Measurements from ENCODE around the gene MOK. TPM values are rescaled to one million over a fixed set of nuclear protein-coding genes. Genes with fewer than 3 reads are reported as not detected.

MOK gene
- total RNA-seq, 4 donors from 2014 or later, result 38.6 to 57.7 (median 45.2) TPM

GRCh38 chr14:102272392-102272791 lies 32.6 kb downstream of the MOK start:
- H3K36me3 ChIP-seq, result no peaks in the 10 kb centered on the region
- DNase-seq, result no peak
- no peaks in the 10 kb centered on the region for H3K27me3 ChIP-seq
- WGBS, 2 donors, result 96 to 98% methylated on average over 5 of the region's 5 CpGs
- H3K4me3 ChIP-seq (replicated peaks in 1 of 3), result no peak overlapping the region
- TF ChIP-seq, protein P1, sequence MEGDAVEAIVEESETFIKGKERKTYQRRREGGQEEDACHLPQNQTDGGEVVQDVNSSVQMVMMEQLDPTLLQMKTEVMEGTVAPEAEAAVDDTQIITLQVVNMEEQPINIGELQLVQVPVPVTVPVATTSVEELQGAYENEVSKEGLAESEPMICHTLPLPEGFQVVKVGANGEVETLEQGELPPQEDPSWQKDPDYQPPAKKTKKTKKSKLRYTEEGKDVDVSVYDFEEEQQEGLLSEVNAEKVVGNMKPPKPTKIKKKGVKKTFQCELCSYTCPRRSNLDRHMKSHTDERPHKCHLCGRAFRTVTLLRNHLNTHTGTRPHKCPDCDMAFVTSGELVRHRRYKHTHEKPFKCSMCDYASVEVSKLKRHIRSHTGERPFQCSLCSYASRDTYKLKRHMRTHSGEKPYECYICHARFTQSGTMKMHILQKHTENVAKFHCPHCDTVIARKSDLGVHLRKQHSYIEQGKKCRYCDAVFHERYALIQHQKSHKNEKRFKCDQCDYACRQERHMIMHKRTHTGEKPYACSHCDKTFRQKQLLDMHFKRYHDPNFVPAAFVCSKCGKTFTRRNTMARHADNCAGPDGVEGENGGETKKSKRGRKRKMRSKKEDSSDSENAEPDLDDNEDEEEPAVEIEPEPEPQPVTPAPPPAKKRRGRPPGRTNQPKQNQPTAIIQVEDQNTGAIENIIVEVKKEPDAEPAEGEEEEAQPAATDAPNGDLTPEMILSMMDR (IDR thresholded peaks at IDR 0.05), result no peak
- TF ChIP-seq POLR2A (IDR thresholded peaks at IDR 0.05), result no peak
- no peaks in the 10 kb centered on the region for H3K9me3 ChIP-seq
- H3K27ac ChIP-seq, result no peak overlapping the region
- no peaks in the 10 kb centered on the region for H3K4me1 ChIP-seq
- intact Hi-C loops (cut with DNase I), result no loop called here

DNA sequence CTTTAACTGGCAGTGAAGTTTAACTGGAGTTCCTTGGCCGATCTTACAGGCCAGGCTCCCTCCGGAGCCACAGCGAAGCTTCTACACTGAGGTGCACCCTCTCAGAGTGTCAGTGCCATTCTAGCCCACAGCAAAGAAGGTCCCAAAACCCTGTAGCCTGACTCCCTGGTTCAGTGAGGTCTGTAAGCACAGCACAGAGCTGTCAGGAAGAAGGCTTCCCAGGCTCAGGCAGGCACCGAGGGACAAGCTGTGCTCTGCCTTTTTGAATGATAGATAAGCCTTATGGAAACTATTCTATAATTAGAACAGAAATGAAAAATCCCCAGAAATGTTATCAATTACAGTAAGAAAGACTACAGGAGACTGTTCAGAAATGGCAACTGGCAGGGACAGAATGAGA lies 40.2 kb downstream of the MOK start:
- no peak overlapping the region for H3K4me3 ChIP-seq (replicated peaks in 1 of 3)
- intact Hi-C loops (cut with DNase I), result no loop called here

GRCh38 chr14:102264355-102264754 lies 40.6 kb downstream of the MOK start:
- Histone ChIP-seq H3K4me3 (replicated peaks in 1 of 3) (no peak overlapping the region), H3K27ac (no peak overlapping the region)
- WGBS, 2 donors, result 72 to 88% methylated on average over 8 of the region's 8 CpGs

More for the DNA sequence above, 40.2 kb downstream of the MOK start:
- Histone ChIP-seq H3K36me3 (no peaks in the 10 kb centered on the region), H3K27me3 (no peaks in the 10 kb centered on the region), H3K27ac (no peak overlapping the region), H3K9me3 (no peaks in the 10 kb centered on the region), H3K4me1 (no peaks in the 10 kb centered on the region)
- no peak for DNase-seq
- 80 to 84% methylated on average over 4 of the region's 4 CpGs for WGBS, 2 donors
- no peak for TF ChIP-seq POLR2A (IDR thresholded peaks at IDR 0.05)
- TF ChIP-seq, protein P1 (IDR thresholded peaks at IDR 0.05), result no peak

GRCh38 chr14:102262929-102263462 lies 42.0 kb downstream of the MOK start:
- WGBS, 2 donors, result 76 to 80% methylated on average over 7 of the region's 7 CpGs
- Histone ChIP-seq H3K36me3 (no peaks in the 10 kb centered on the region), H3K27me3 (no peaks in the 10 kb centered on the region), H3K9me3 (no peaks in the 10 kb centered on the region), H3K4me1 (no peaks in the 10 kb centered on the region), H3K27ac (no peak overlapping the region), H3K4me3 (replicated peaks in 1 of 3) (no peak overlapping the region)
- no peak for TF ChIP-seq POLR2A (IDR thresholded peaks at IDR 0.05)
- TF ChIP-seq, protein P1 (IDR thresholded peaks at IDR 0.05), result no peak
- DNase-seq, result no peak
- intact Hi-C loops (cut with DNase I), result no loop called here

More at GRCh38 chr14:102264355-102264754, 40.6 kb downstream of the MOK start:
- Histone ChIP-seq H3K4me1 (no peaks in the 10 kb centered on the region), H3K27me3 (no peaks in the 10 kb centered on the region), H3K36me3 (no peaks in the 10 kb centered on the region), H3K9me3 (no peaks in the 10 kb centered on the region)
- TF ChIP-seq POLR2A (IDR thresholded peaks at IDR 0.05), result no peak
- TF ChIP-seq, protein P1 (IDR thresholded peaks at IDR 0.05), result no peak
- DNase-seq, result no peak
- intact Hi-C loops (cut with DNase I), result no loop called here

- no peak for DNase-seq
- Histone ChIP-seq H3K27me3 (no peaks in the 10 kb centered on the region), H3K27ac (no peak overlapping the region), H3K4me3 (replicated peaks in 1 of 3) (no peak overlapping the region), H3K9me3 (no peaks in the 10 kb centered on the region), H3K36me3 (no peaks in the 10 kb centered on the region), H3K4me1 (peaks cover 0 to 4% of the 10 kb centered on the region in 2 donors)
- intact Hi-C loops (cut with DNase I), result no loop called here
- TF ChIP-seq, protein P1 (IDR thresholded peaks at IDR 0.05), result no peak
- no peak for TF ChIP-seq POLR2A (IDR thresholded peaks at IDR 0.05)
- 93 to 96% methylated on average over 6 of the region's 6 CpGs for WGBS, 2 donors
These were observed 46.8 kb downstream of the MOK start for GRCh38 chr14:102258136-102258535.
